Type B pancreatic cell (in vitro differentiated cells): ENCODE data around the gene P4HTM. TPM values are rescaled to one million over a fixed set of nuclear protein-coding genes. Genes with fewer than 3 reads are reported as not detected.

Source experiments
- DNase-seq: peaks from one replicate; pipeline ENCODE4 v3.0.0; 2021; ENCODE audit warnings: mixed read lengths; ENCODE audit not compliant: unreplicated experiment; ENCODE audit errors: extremely low spot score
- H3K27ac Mint-ChIP-seq: 2 replicates; pipeline ENCODE4 v1.8.0; 2021; ENCODE audit warnings: mild to moderate bottlenecking, mixed read lengths
- H3K27me3 Mint-ChIP-seq: 2 replicates; pipeline ENCODE4 v1.8.0; 2021; ENCODE audit warnings: mixed read lengths
- H3K36me3 Mint-ChIP-seq: 2 replicates; pipeline ENCODE4 v1.8.0; 2021; ENCODE audit warnings: mixed read lengths
- H3K4me1 Mint-ChIP-seq: one replicate; pipeline ENCODE4 v1.8.0; 2021; ENCODE audit warnings: mixed read lengths; ENCODE audit not compliant: unreplicated experiment
- H3K4me3 Mint-ChIP-seq: 2 replicates; pipeline ENCODE4 v1.8.0; 2021; ENCODE audit warnings: mild to moderate bottlenecking, mixed read lengths
- H3K9me3 Mint-ChIP-seq: 2 replicates; pipeline ENCODE4 v1.8.0; 2021; ENCODE audit warnings: mixed read lengths
- CTCF ChIP-seq: fragments of 200-600 bp; sonication (generic); conservative IDR thresholded peaks from 2 replicates; pipeline ENCODE4 v1.5.0; 2021; ENCODE audit warnings: antibody characterized with exemption, mild to moderate bottlenecking
- total RNA-seq: library from RNA; stranded (reverse); gene quantifications from 2 replicates; pipeline ENCODE4 v1.2.1, GENCODE V29; 2021; ENCODE audit warnings: low replicate concordance

The P4HTM gene
- total RNA-seq, 1 donor from 2014 or later, result 54.8 TPM

DNA sequence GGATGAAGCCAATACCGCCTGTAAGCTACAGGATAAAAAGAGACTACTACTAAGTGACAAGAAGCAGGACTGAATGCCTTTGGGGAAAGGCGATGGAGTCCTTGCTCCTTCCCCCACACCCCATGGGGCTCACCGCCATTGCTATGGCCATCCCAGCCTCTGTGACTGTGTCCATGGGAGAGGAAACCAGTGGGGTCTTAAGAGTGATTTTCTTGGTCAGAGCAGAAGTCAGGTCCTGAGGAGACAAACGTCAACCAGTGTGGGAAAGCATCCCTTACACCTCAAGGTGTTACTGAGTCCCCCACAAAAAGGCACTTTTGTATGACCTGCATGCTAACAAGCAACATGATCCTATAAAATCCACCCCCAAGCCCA lies 38.2 kb downstream of the P4HTM start:
- no peak for TF ChIP-seq CTCF
- H3K27me3 Mint-ChIP-seq, result no peaks in the 10 kb centered on the region
- peaks cover 28% of the 10 kb centered on the region for H3K4me1 Mint-ChIP-seq
- no peak for DNase-seq
- peak overlapping the region; percentile 98 for H3K4me3 Mint-ChIP-seq
- no peaks in the 10 kb centered on the region for H3K9me3 Mint-ChIP-seq
- H3K36me3 Mint-ChIP-seq, result peaks cover 26% of the 10 kb centered on the region
- peak overlapping the region; percentile 95 for H3K27ac Mint-ChIP-seq

DNA sequence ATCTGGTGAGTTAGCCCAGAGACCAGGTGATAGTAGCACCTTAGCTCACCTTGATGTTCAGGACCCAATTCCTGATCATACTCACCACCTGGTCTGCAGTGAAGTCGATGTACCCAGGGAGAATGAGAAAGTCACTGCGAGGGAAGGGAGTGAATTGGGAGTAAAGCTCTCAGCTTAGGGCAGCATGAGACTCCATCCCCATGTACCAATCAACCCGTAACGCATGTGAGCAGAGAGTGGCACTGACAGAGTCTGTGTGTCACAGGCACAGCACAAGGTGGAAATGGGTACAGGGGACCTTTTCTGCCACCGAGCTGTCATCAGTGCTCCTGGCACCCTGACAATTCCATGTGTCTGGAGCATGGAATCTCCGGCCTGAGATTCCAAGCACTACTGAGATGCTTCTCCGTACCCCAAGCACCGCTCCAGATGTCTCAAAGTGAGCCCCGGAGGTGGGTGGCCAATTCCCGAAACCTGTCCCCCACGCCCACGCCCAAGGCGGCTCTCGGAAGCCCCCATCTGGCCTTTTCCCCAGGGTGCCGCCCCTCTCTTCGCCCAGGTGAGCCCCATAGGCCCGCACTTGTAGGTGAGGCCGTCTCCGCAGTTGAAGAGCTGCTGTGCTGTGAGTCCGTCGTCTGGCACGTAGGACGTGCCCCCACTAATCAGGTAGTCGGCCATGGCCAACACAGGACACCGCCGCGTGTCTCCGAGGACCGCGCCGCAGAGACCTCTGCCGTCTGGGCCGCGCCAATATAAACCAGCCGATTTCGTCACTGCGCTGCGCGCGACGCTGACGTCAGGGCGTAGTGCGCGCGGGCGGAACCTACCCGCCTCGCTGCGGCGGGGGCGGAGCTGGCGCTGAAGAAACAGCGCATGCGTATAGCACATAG lies 38.9 kb downstream of the P4HTM start, which contains the start of gene IMPDH2:
TSS of gene IMPDH2 (minus strand) at position 726 of the 890 bp plus-strand sequence. CDS start at position 678, 48 bp downstream.
- H3K4me1 Mint-ChIP-seq, result peaks cover 27% of the 10 kb centered on the region

DNA sequence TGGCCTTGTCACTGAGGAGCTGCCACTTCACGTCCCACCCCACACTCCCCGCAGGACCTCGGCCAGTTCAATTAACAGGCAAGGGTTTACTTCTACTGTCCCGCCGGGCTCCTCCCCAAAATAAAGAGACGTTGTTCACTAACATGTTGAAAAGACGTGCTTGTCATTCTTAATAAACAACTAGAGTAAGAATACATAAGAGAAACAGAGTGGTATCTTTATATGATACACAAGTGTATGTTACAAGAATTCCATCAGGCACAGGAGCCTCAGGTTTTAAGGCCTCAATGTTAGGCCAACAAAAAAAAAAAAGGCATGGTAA lies 39.5 kb downstream of the P4HTM start:
- Mint-ChIP-seq H3K36me3 (peaks cover 27% of the 10 kb centered on the region), H3K27ac (peak overlapping the region; percentile 95)
- no peak for DNase-seq

More for the DNA sequence above, 38.9 kb downstream of the P4HTM start, which contains the start of gene IMPDH2:
- Mint-ChIP-seq H3K27ac (peak within 1 kb of the TSS; percentile 95), H3K9me3 (no peaks in the 10 kb centered on the region), H3K4me3 (peak within 1 kb of the TSS; percentile 98), H3K36me3 (peaks cover 26% of the 10 kb centered on the region), H3K27me3 (no peaks in the 10 kb centered on the region)
- DNase-seq, result peak; percentile 94
- TF ChIP-seq CTCF, result no peak

DNA sequence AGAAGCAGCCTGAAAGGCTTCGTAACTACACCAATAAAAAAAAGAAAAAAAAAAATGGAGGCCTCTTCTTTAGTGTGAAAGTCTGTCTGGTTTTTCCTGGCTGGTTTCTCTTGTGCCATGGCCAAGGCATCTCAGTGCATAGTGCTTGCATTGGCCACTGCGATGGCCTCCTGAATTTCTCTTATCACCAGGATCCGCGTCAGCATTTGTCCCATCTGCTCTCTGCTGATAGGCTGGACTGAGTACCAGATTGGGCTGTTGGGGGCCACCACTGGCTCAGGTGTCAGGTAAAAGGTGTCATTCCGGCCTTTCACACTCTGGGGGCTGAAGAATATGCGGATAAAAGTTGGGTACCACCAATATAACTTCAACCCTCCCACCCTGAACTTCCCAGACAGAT lies 40.3 kb downstream of the P4HTM start:
- Mint-ChIP-seq H3K9me3 (no peaks in the 10 kb centered on the region), H3K4me1 (peaks cover 27% of the 10 kb centered on the region), H3K27me3 (no peaks in the 10 kb centered on the region), H3K4me3 (no peak overlapping the region), H3K36me3 (peaks cover 31% of the 10 kb centered on the region), H3K27ac (peak overlapping the region; percentile 95)
- no peak for DNase-seq
- TF ChIP-seq CTCF, result no peak

More for the DNA sequence above, 39.5 kb downstream of the P4HTM start:
- peak overlapping the region; percentile 98 for H3K4me3 Mint-ChIP-seq
- no peaks in the 10 kb centered on the region for H3K27me3 Mint-ChIP-seq
- TF ChIP-seq CTCF, result no peak
- peaks cover 27% of the 10 kb centered on the region for H3K4me1 Mint-ChIP-seq
- no peaks in the 10 kb centered on the region for H3K9me3 Mint-ChIP-seq

GRCh38 chr3:49032646-49033304 lies 42.7 kb downstream of the P4HTM start:
- TF ChIP-seq CTCF, result no peak
- DNase-seq, result no peak
- H3K4me3 Mint-ChIP-seq, result no peak overlapping the region
- H3K36me3 Mint-ChIP-seq, result peaks cover 27% of the 10 kb centered on the region
- H3K27ac Mint-ChIP-seq, result no peak overlapping the region
- H3K9me3 Mint-ChIP-seq, result no peaks in the 10 kb centered on the region
- H3K27me3 Mint-ChIP-seq, result no peaks in the 10 kb centered on the region
- H3K4me1 Mint-ChIP-seq, result peaks cover 18% of the 10 kb centered on the region
